GM19467 (cell line): ENCODE results near the gene SOX12.
"Not testable (repeated sequence)": the region's sequence is repeated elsewhere in the genome, so short reads cannot be mapped to it uniquely, and the experiment has no call there.

Source experiments
- ATAC-seq: cut with Tn5 transposase; IDR thresholded peaks from one replicate; pipeline ENCODE4 v1.9.1; 2021; ENCODE audit warnings: mild to moderate bottlenecking, moderate library complexity; ENCODE audit not compliant: unreplicated experiment

Gene SOX12

DNA sequence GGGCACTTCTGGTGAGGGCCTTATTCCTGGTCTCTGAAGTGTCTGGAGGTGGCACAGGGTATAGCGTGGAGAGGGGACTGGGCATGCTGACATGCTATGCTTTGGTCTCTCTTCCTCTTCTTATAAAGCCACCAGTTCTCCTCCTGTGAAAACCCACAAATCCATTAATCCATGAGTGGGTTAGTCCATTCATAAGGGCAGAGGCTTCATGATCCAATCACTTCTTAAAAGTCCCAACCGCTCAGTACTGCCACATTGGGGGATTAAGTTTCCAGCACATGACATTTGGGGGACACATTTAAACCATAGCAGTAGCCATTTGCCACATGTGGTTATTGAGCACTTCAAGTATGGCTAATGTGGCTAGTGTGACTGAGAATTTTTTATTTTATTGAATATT is 51.4 kb downstream of the SOX12 start:
- ATAC-seq, result no peak

DNA sequence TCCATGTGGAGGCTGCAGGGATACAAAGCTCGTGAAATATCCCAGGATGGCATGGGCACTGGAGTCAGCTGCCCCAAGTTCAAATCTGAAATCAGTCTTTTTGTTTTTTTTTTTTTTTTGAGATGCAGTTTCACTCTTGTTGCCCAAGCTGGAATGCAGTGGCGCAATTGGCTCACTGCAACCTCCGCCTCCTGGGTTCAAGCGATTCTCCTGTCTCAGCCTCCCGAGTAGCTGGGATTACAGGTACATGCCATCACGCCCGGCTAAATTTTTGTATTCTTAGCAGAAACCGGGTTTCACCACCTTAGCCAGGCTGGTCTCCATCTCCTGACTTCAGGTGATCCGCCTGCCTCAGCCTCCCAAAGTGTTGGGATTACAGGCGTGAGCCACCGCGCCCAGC is 52.2 kb downstream of the SOX12 start:
- ATAC-seq, result not testable (repeated sequence)

DNA sequence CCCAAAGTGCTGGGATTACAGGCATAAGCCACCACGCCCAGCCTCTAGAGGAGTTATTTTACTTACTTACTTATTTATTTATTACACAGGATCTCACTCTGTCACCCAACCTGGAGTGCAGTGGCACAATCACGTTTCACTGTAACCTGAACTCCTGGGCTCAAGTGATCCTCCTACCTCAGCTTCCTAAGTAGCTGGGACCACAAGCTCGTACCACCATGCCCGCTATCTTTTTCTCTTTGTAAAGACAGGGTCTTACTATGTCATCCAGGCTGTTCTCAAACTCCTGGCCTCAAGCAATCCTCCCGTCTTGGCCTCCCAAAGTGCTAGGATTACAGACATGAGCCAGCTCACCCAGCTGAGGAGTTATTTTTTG is 53.6 kb downstream of the SOX12 start:
- ATAC-seq, result no peak
